Posterior cingulate gyrus (tissue), 11 donors: ENCODE measurements around the gene ABCB11.

ENCODE experiments used
- DNase-seq, 10 donors: peaks; one replicate each; pipeline versions ENCODE4 v3.0.0 to v3.0.0-alpha.2; 2020 to 2021; ENCODE audit warnings: mixed read lengths in 3 of 10
- intact Hi-C: fragments of 100-400 bp; cut with DNase I; formaldehyde crosslinking; loops from one replicate; pipeline ENCODE4 v1.15.1; 2023

The ABCB11 gene

DNA sequence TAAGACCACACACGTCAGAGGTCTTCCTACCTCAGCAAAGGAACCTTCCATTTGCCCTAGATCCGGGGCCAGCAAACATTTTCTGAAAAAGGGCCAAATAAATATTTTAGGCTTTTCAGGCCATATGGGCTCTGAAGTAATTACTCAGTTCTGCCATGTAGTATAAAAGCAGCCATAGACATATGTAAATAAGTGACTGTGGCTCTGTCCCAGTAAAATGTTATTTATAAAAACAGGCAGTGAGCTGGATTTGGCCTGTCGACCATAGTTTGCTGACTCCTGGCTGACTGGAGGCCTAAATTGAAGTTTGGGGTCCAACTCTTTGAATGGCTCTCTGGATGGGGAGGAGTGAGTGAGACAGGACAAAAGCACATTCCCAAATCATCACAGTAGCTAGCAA lies 49.5 kb downstream of the ABCB11 start:
- intact Hi-C loops = no loop called here
- no peak for DNase-seq

DNA sequence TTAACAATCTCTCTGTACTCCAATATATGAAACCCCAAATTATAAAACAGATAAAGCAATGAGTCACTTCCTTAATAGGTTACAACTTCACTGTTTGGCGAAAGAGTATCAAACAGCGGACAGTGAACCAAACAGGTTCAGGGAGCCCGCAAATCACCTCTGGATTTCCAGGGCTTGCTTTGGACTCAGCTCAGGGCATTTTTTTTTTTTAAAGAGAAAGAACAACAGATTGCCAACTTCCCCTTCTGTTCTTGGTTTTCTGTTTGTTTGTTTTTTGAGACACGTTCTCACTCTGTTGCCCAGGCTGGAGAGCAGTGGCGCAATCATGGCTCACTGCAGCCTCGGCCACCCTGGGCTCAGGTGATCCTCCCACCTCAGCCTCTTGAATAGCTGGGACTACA lies 52.7 kb downstream of the ABCB11 start:
- no peak for DNase-seq
- intact Hi-C loops = no loop called here

DNA sequence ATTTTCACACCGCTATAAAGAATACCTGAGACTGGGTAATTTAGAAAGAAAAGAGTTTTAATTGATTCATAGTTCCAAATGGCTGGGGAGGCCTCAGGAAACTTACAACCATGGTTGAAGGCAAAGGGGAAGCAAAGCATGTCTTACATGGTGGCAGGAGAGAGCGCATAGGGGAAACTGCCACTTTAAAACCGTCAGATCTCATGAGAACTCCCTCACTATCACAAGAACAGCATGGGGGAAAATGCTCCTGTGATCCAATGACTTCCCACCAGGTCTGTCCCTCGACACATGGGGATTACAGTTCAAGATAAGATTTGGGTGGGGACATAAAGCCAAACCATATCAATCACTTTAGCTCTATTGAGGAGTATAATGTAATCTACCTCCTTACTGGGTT lies 53.5 kb downstream of the ABCB11 start:
- no peak for DNase-seq
- intact Hi-C loops = no loop called here

DNA sequence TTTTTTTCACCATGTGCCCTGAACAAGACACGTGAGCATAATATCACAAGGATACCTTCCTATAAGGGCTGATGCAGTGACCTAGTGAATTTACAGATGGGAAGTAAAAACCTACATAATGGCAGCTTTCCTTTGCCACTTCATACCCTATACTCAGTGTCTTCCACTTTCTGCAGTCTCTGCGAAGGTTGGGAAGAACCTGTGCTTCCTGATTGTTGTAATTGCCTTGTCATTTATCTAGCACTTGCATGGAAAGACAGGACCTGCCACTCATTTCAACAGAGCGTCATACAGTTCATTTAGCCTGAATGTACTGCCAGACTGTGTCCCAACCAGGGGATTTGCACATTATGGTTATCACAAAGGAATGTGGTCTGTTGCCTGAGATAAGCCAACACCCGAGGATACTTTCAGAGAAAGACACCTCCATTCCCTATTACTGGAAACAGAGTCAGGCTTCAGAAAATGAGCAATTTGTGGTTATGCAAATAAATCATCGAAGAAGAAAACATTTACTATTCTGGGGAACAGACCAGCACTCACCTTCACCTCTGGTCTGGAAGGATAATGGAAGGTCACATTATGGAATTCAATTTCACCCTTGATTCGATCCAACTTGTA lies 55.0 kb downstream of the ABCB11 start:
- intact Hi-C loops = no loop called here

DNA sequence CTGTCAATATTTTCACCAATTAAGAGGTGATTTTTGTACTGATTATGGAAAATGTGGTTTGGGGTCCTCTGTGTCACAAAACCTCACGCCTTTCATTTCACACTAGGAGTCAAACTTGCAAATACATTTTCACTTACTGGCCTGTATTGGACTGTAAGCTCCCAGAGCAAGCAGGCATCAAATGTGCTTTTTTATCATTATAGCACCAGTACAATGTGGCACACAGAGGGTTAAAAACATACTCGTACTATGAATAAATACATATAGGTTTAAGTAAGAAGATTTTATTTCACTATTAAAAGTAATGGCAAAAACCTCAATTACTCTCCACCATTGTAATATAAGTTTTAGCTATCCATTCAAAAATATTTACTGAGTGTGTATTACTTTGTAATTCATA lies 56.7 kb downstream of the ABCB11 start:
- DNase-seq = no peak
- intact Hi-C loops = no loop called here

More for the DNA sequence above, 55.0 kb downstream of the ABCB11 start:
- DNase-seq = no peak

DNA sequence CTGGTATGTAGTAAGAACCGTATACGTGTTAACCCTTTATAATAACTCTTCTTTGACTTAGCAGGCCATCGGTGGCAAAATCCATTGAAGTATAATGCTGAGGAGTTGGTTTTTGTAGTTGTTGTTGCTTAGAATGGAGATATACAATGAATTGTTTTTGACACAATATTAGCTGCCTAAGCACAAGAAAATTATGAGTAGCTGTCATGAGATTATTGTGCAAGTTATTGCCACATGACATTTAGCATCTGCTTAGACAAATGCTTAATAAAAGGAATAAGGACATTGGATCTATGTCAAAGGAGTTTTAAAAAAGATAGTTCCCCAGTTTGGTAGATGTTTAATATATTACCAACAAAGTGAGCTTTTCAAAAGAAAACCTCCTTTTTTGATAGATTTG lies 59.9 kb downstream of the ABCB11 start:
- intact Hi-C loops = no loop called here
- DNase-seq = no peak

DNA sequence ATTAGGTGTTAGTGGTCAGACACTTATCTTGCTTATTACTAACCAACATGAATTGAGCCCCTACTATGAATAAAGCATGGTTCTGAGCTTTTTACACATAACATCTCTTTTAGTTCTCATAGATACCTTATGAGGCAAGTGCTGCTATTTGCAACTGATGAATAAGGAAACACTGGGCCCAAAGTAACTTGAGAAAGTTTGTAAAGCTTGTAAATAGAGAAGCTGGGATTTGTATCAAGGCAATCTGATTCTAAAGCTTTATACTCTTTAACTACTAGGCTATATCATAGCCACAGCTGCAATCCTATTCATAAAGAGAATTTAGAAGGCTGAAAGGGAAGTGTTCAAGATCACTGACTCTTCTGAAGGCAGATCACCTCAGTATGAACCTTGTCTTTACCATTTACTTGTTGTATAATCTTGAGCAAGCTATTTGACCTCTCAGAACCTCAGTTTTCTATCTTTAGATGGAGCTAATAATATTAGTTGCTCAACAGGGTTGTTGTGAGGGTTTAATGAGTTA lies 60.4 kb downstream of the ABCB11 start:
- intact Hi-C loops = no loop called here
- DNase-seq = no peak

DNA sequence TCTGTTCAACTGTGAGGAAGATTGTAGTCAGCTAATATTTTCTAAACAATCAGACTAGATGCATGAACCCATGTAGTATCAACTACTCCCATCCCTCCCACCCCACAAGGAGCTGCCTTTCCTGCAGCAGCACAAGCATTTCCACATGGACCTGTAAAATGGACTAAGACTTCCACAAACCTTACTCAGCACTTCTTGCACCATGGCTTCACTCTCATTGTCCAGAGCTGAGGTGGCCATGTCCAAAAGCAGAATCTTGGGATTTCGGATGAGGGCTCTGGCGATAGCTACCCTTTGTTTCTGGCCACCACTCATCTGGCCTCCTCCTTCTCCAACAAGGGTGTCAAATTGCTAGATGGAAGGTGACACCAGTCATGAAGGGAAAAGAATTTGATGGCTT lies 61.3 kb downstream of the ABCB11 start:
- no peak for DNase-seq
- intact Hi-C loops = no loop called here

DNA sequence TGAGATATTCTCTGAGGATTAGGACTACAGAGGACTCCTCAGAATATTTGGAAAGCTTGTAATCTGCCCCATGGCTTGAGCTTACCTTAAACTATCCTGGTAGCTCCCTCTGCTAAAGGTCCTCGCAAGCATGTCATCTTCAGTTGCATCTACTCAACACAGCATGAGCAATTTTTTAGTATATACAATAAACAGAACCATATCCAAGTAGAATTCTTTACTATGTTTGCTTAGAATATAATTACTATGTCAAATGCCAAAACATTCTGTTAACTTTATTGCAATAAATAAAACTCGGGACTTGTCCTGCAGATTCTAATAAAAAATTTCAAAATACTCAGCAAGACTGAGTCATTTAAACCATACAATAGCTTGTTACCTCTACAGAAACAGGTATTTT lies 62.8 kb downstream of the ABCB11 start:
- no peak for DNase-seq
- intact Hi-C loops = no loop called here

DNA sequence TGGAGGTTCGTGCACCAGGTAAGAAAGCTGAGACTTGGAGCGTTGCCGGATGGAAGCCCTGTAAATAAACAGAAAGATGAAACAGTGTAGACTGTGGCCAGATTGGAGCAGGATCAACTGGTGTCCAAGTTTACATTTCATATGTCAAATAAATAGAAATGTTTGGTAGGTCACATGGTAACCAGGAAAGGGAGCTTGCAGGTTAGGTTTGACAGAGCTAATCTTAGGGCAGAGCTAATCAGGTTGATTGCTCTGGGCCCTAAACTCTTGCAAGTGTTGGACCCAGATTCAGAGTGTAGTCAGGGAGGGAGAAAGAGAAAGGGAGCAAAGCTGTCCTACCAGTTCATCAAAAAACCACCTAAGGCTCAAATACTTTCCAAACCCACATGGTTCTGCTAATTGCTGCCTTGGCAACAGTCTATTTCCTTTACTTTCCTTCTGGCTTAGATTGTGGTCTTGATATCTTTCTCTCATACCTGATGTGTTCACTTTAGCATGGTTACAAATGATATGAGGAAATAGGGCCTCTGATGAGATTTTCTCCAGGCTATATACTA lies 66.8 kb downstream of the ABCB11 start:
- intact Hi-C loops = loop anchor here (5.0 kb wide), 1 partner anchor 168 kb away; no protein-coding TSS in a partner anchor

DNA sequence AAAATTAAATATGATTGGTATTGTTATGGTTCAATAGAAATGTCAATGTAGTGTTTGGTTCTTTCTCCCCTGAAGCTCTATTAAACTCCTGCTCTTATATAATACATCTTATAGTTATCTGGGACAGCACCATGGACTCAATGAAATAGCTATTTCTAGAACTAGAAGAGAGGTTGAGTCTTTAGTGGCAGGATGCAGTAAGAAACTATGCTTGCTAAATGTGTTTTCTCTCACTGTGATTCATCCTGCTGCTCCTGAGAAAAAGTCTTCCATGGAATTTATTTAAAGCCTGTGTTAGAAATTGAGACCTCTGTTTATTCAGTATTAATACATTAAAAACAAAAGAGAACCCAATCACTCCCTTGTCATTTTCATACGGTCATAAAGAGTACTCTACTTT lies 68.5 kb downstream of the ABCB11 start:
- no peak for DNase-seq
- intact Hi-C loops = loop anchor here (5.0 kb wide), 1 partner anchor 170 kb away; no protein-coding TSS in a partner anchor

More for the DNA sequence above, 66.8 kb downstream of the ABCB11 start:
- DNase-seq = no peak

DNA sequence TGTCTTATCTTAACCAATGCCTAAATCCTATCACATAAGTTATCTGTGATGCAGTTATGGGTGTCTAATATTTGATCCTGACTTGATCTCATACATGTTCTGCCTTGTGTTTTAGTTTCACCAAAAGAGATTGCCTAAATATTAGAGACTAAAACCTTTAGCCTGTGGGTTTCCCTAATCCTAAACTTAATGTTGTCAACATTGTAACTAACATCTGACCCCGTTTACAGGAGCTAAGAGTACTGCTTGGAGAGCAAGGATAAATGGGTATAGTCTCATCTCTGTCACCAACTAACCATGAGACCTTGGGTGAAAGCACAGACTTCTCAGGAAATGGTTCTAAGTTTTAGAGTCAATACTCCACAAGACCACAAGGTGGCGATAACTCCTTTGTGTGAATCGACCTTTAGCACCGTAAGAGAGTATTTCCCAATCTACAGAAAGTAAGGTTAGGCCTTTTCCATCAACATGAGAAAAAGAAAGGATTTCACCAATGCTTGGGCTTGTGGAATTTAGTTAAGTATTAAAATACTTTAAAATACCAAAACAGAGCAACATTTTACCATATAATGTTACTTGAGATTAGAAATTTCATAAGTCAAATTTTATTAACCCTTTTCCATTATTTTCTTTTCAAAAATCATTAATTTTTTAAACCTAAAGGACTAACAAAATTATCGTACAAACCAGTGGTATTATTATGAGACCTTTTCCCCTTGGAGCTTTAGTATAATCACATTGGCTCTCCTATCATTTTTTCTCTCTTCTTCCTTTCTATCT lies 69.5 kb downstream of the ABCB11 start:
- DNase-seq = peak in 1 of 10 donors; percentile 19
- intact Hi-C loops = loop anchor here (5.0 kb wide), 1 partner anchor 171 kb away; no protein-coding TSS in a partner anchor

DNA sequence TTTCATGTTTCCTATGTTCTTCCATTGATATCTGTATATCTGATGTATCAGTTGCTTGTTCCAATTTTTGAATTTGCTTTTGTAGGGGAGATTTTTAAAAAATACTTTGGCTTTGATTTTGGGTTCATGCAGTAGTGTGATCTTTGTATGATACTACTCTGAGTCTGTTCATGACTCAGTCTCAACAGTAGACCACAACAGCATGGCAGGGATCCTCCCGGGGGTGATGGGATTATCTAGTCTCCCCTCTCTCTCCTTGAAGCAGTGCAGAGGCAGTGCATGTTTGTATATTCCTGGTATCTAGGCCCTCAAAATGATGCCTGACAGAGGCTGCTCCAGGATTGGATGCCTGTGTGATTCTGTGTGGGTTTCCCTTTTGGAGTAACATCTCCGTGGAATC lies 74.7 kb downstream of the ABCB11 start:
- intact Hi-C loops = no loop called here
- DNase-seq = no peak

DNA sequence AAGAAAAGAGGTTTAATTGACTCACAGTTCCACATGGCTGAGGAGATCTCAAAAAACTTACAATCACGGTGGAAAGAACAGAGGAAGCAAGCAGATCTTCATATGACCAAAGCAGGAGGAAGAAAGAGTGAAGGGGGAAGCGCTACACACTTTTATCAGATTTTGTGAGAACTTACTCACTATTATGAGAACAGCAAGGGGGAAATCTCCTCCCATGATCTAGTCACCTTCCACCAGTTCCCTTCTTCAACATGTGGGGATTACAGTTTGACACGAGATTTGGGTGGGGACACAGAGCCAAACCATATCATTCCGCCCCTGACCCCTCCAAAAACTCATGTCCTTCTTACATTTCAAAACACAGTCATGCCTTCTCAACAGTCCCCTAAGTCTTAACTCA lies 75.8 kb downstream of the ABCB11 start:
- DNase-seq = no peak
- intact Hi-C loops = no loop called here

DNA sequence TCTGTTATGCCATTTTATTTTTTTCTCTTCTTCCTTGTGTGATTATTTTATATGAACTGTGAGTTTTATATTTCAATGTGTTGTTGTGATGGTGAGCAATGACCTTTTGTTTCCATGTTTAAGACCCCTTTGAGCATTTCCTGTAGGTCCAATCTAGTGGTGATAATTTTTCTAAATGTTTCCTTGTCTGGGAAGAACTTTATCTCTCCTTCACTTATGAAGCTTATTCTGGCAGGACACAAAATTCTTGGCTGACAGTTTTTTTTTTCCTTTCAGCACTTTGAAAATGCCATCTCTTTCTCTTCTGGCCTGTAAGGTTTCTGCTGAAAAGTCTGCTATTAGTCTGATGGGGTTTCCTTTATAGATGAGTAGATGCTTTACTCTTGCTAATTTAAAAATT lies 76.9 kb downstream of the ABCB11 start:
- intact Hi-C loops = no loop called here
- no peak for DNase-seq

DNA sequence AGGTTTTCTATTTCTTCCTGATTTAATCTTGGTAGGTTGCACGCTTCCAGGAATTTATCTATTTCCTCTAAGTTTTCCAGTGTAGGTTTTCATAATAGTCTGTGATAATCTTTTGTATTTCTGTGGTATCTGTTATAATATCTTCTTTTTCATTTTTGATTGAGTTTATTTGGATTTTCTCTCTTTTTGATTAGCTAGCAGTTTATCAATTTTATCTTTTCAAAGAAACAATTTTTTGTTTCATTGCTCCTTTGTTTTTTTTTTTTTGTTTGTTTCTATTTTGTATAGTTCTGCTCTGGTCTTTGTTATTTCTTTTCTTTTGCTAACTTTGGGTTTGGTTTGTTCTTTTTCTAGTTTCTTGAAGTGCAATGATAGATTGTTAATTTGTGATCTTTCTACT lies 78.7 kb downstream of the ABCB11 start:
- intact Hi-C loops = no loop called here
- DNase-seq = no peak

DNA sequence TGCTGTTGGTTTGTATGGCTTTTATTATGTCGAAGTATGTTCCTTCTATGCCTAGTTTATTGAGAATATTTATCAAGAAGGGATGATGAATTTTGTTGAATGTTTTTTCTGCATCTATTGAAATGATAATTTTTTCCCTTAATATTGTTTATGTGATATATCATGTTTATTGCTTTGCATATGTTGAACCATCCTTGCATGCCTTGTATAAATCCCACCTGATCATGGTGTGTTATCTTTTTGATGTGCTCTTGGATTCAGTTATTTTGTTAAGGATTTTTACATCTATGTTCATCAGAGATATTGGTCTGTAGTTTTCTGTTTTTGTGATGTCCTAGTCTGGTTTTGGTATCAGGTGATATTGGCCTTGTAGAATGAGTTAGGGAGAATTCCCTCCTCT lies 79.3 kb downstream of the ABCB11 start:
- intact Hi-C loops = no loop called here
- no peak for DNase-seq

DNA sequence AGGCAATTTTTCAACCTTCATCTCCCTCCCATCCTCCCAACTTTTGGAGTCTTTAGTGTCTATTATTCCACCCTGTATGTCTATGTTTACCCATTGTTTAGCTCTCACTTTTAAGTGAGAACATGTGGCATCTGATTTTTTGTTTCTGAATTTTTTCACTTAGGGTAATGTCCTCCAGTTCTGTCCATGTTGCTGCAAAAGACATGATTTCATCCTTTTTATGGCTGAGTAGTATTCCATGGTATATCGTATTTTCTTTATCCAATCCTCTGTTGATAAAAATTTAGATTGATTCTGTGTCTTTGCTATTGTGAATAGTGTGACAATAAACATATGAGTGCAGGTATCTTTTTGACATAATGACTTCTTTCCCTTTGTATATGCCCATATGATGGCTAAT lies 81.8 kb downstream of the ABCB11 start:
- no peak for DNase-seq
- intact Hi-C loops = no loop called here

DNA sequence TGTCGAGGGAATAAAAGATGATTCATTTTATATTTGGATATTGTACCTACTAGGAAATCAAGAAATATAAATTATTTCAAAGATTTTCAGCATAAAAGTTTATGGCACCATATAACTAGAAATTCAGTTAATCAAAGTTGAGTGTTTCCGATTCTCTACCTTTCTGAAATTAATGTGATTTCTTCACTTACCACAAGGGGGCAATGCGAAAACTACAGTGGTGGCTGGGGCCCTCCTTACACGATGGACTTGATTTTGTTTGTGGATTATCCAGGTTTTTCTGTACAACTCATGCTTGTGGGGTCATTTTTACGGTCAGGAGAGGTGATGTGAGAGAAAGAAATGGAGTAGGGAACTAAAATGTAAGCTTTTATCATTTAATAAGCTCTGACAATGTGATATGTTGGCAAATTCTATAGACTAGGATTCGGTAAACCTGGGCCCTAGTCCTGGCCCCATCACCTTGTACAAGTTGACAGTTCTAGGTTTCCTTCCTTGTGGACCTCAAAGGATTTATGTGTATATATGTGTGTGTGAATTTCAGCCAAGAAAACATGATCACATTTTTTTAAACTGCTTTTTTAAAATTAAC lies 82.4 kb downstream of the ABCB11 start:
- intact Hi-C loops = no loop called here
- DNase-seq = no peak

DNA sequence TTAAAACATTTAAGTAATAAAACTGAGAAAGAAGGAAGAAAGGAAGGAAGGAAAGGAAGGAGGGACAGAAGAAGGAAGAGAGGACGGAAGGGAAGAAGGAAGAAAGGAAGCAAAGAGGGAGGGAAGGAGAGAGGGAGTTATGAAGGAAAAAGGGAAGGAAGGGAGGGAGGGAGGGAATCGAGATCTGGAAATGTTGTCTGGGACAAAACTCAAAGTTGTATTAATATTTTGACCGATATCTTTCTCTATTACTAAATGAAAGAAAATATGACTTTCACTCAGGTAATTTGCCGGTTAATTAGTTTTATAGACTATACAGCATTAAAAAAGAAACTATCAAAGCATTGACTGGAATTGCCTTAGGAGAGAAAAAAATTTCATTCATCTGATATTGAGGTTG lies 85.6 kb downstream of the ABCB11 start:
- no peak for DNase-seq
- intact Hi-C loops = no loop called here

DNA sequence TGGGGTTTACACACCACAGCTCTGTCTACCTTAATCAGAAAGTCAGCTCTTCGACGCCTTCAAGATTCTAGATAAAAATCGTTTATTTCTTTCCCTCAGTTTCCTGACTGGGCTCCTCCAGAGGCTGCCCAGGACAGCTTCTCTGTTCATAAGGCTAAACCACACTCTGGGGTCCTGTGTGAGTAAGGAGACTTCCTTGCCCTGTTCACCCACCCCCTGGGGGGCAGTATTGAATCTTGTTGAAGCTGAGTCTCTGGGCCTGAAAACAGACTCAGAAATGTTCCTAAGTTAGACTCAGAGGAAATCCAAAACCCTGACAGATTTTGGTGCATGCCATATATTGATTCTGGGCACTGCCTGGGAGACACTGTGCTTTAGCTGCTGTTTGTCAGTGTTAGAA lies 87.1 kb downstream of the ABCB11 start:
- DNase-seq = no peak
- intact Hi-C loops = no loop called here
